ENCODE results near the gene TMEM209.
"Not testable (repeated sequence)": the region's sequence is repeated elsewhere in the genome, so short reads cannot be mapped to it uniquely, and the experiment has no call there.

The TMEM209 gene

GRCh38 chr7:130148561-130148960, 56.6 kb downstream of the TMEM209 start:
- no peak overlapping the region for H3K4me2 ChIP-seq (ENCODE audit: low read length)
- TF ChIP-seq EZH2phosphoT487 (IDR thresholded peaks at IDR 0.05; ENCODE audit: borderline replicate concordance, low read length) = no peak
- TF ChIP-seq CTCF (IDR thresholded peaks at IDR 0.05; ENCODE audit: low read depth, low read length, poor library complexity, severe bottlenecking) = no peak
- H3K79me2 ChIP-seq (ENCODE audit: control insufficient read depth, low read length) = no peaks in the 10 kb centered on the region
- H3K27me3 ChIP-seq (ENCODE audit: control insufficient read depth, low read length) = peaks cover 26% of the 10 kb centered on the region
- H4K20me1 ChIP-seq (ENCODE audit: control insufficient read depth, insufficient read depth, low read depth, low read length) = no peaks in the 10 kb centered on the region
- peaks cover 3% of the 10 kb centered on the region; the same call in 1 of the 2 replicates for H3K9me3 ChIP-seq (ENCODE audit: control insufficient read depth, insufficient read depth, low read length)
- no peaks in the 10 kb centered on the region for H3K9me2 ChIP-seq (replicated peaks; ENCODE audit: control insufficient read depth, low read length)
- H3K27ac ChIP-seq (ENCODE audit: low read depth, low read length) = no peak overlapping the region
- H3F3A ChIP-seq (ENCODE audit: control insufficient read depth, insufficient read depth) = peaks cover 26% of the 10 kb centered on the region
- no peak overlapping the region for H3K4me3 ChIP-seq (ENCODE audit: low read length)
- H3K36me3 ChIP-seq (ENCODE audit: control insufficient read depth, low read length) = no peaks in the 10 kb centered on the region
- peaks cover 45% of the 10 kb centered on the region for H3K4me1 ChIP-seq (ENCODE audit: control insufficient read depth, low read length)

- H3K9me2 ChIP-seq (replicated peaks; ENCODE audit: control insufficient read depth, low read length) = no peaks in the 10 kb centered on the region
- H3K79me2 ChIP-seq (ENCODE audit: control insufficient read depth, low read length) = no peaks in the 10 kb centered on the region
- TF ChIP-seq CTCF (IDR thresholded peaks at IDR 0.05; ENCODE audit: low read depth, low read length, poor library complexity, severe bottlenecking) (no peak), EZH2phosphoT487 (IDR thresholded peaks at IDR 0.05; ENCODE audit: borderline replicate concordance, low read length) (no peak)
- H3K4me2 ChIP-seq (ENCODE audit: low read length) = no peak overlapping the region
- peaks cover 50% of the 10 kb centered on the region for H3K4me1 ChIP-seq (ENCODE audit: control insufficient read depth, low read length)
- peaks cover 26% of the 10 kb centered on the region for H3K27me3 ChIP-seq (ENCODE audit: control insufficient read depth, low read length)
- peaks cover 3% of the 10 kb centered on the region; the same call in 1 of the 2 replicates for H3K9me3 ChIP-seq (ENCODE audit: control insufficient read depth, insufficient read depth, low read length)
- H3K4me3 ChIP-seq (ENCODE audit: low read length) = no peak overlapping the region
- H4K20me1 ChIP-seq (ENCODE audit: control insufficient read depth, insufficient read depth, low read depth, low read length) = no peaks in the 10 kb centered on the region
- H3K36me3 ChIP-seq (ENCODE audit: control insufficient read depth, low read length) = no peaks in the 10 kb centered on the region
- H3F3A ChIP-seq (ENCODE audit: control insufficient read depth, insufficient read depth) = peaks cover 26% of the 10 kb centered on the region
- no peak overlapping the region for H3K27ac ChIP-seq (ENCODE audit: low read depth, low read length)
These were observed 57.4 kb downstream of the TMEM209 start for GRCh38 chr7:130147710-130148325.

- Histone ChIP-seq H4K20me1 (ENCODE audit: control insufficient read depth, insufficient read depth, low read depth, low read length) (no peaks in the 10 kb centered on the region), H3K9me3 (ENCODE audit: control insufficient read depth, insufficient read depth, low read length) (peaks cover 3% of the 10 kb centered on the region; the same call in 1 of the 2 replicates), H3K4me3 (ENCODE audit: low read length) (no peak overlapping the region), H3K4me2 (ENCODE audit: low read length) (no peak overlapping the region), H3F3A (ENCODE audit: control insufficient read depth, insufficient read depth) (peaks cover 26% of the 10 kb centered on the region), H3K4me1 (ENCODE audit: control insufficient read depth, low read length) (peaks cover 54% of the 10 kb centered on the region), H3K36me3 (ENCODE audit: control insufficient read depth, low read length) (no peaks in the 10 kb centered on the region), H3K79me2 (ENCODE audit: control insufficient read depth, low read length) (no peaks in the 10 kb centered on the region), H3K9me2 (replicated peaks; ENCODE audit: control insufficient read depth, low read length) (no peaks in the 10 kb centered on the region), H3K27ac (ENCODE audit: low read depth, low read length) (no peak overlapping the region), H3K27me3 (ENCODE audit: control insufficient read depth, low read length) (peaks cover 31% of the 10 kb centered on the region)
- TF ChIP-seq CTCF (IDR thresholded peaks at IDR 0.05; ENCODE audit: low read depth, low read length, poor library complexity, severe bottlenecking) (no peak), EZH2phosphoT487 (IDR thresholded peaks at IDR 0.05; ENCODE audit: borderline replicate concordance, low read length) (no peak)
These were observed 58.4 kb downstream of the TMEM209 start for GRCh38 chr7:130146693-130147405.

- H3K36me3 ChIP-seq (ENCODE audit: control insufficient read depth, low read length); H3K9me3 ChIP-seq (ENCODE audit: control insufficient read depth, insufficient read depth, low read length); H3K27ac ChIP-seq (ENCODE audit: low read depth, low read length); H3K4me2 ChIP-seq (ENCODE audit: low read length); H3K79me2 ChIP-seq (ENCODE audit: control insufficient read depth, low read length); H3K4me3 ChIP-seq (ENCODE audit: low read length); H3K9me2 ChIP-seq (replicated peaks; ENCODE audit: control insufficient read depth, low read length); H4K20me1 ChIP-seq (ENCODE audit: control insufficient read depth, insufficient read depth, low read depth, low read length): not testable (repeated sequence)
- Histone ChIP-seq H3K4me1 (ENCODE audit: control insufficient read depth, low read length) (peaks cover 54% of the 10 kb centered on the region), H3K27me3 (ENCODE audit: control insufficient read depth, low read length) (peaks cover 35% of the 10 kb centered on the region), H3F3A (ENCODE audit: control insufficient read depth, insufficient read depth) (peaks cover 26% of the 10 kb centered on the region)
These were observed 59.1 kb downstream of the TMEM209 start for GRCh38 chr7:130146142-130146541.
